ENCODE data around the gene CAP1. TPM values are rescaled to one million over a fixed set of nuclear protein-coding genes. Genes with fewer than 3 reads are reported as not detected.

Gene CAP1
- total RNA-seq, 4 donors from 2014 or later = 412 to 468 (median 442) TPM

DNA sequence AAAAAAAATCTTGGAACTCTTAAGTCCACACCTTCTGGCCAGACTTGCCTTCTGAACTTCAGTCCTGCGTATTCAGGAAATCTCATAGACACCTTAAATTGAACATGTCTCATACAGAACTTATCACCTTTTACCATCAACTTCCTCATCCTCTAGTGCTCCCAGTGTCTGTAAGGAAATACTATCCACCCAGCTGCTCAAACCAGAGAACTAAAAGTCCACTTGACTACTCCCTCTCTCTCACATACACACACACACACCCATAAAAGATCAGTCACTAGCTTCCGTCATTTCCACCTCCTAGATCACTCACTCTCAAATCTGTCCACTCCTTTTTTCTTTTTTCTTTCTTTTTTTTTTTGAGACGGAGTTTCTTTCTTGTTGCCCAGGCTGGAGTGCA lies 10.9 kb upstream of the CAP1 start:
- DNase-seq (ENCODE audit: extremely low spot score) = no peak
- 56% methylated on average over 3 of the region's 3 CpGs for WGBS
- no peaks in the 10 kb centered on the region for H3K9me3 ChIP-seq
- H3K27me3 ChIP-seq = no peaks in the 10 kb centered on the region
- peaks cover 0 to 12% (median 6%) of the 10 kb centered on the region in 4 donors for H3K4me1 ChIP-seq
- no peak overlapping the region for H3K27ac ChIP-seq (replicated peaks in 1 of 4)
- H3K36me3 ChIP-seq = no peaks in the 10 kb centered on the region
- no peak overlapping the region for H3K4me3 ChIP-seq
- TF ChIP-seq POLR2A (IDR thresholded peaks at IDR 0.05; ENCODE audit: low read depth) (no peak), EP300 (IDR thresholded peaks at IDR 0.05) (no peak), POLR2AphosphoS5 (IDR thresholded peaks at IDR 0.05) (no peak)
- TF ChIP-seq, protein P1, sequence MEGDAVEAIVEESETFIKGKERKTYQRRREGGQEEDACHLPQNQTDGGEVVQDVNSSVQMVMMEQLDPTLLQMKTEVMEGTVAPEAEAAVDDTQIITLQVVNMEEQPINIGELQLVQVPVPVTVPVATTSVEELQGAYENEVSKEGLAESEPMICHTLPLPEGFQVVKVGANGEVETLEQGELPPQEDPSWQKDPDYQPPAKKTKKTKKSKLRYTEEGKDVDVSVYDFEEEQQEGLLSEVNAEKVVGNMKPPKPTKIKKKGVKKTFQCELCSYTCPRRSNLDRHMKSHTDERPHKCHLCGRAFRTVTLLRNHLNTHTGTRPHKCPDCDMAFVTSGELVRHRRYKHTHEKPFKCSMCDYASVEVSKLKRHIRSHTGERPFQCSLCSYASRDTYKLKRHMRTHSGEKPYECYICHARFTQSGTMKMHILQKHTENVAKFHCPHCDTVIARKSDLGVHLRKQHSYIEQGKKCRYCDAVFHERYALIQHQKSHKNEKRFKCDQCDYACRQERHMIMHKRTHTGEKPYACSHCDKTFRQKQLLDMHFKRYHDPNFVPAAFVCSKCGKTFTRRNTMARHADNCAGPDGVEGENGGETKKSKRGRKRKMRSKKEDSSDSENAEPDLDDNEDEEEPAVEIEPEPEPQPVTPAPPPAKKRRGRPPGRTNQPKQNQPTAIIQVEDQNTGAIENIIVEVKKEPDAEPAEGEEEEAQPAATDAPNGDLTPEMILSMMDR (IDR thresholded peaks at IDR 0.05) = no peak
- intact Hi-C loops (cut with DNase I) = loop anchor here (10.0 kb wide), 1 partner anchor 55 kb away; no protein-coding TSS in a partner anchor

DNA sequence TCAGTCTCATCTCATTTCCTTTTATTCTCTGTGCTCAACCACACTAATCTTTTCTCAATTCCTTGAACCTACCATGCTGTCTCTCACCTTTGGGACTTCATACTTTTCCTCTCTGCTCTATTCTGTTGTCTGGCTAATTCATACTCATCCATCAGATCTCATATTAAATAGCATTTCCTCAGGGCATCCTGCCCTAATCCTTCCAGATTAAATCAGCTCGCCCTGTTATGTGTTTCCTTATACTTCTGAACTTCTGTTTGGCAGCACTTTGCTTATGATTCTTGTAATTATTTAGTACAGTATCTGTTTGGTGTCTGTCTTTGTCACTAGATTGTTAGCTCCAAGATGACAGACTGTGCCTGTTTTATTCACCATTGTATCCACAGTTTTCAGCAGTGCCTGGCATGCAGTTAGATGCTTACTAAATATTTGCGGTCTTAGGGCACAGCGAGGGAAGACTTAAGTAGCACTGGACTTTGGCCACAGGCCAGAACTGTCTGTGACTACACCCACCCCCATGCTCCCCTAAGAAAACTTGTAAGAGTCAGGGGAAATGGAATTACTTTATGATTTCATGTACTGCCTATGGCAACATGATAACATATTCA lies 9.9 kb upstream of the CAP1 start:
- WGBS = 56% methylated on average over 3 of the region's 3 CpGs
- intact Hi-C loops (cut with DNase I) = loop anchor here (10.0 kb wide), 1 partner anchor 56 kb away; no protein-coding TSS in a partner anchor
- DNase-seq (ENCODE audit: extremely low spot score) = no peak

DNA sequence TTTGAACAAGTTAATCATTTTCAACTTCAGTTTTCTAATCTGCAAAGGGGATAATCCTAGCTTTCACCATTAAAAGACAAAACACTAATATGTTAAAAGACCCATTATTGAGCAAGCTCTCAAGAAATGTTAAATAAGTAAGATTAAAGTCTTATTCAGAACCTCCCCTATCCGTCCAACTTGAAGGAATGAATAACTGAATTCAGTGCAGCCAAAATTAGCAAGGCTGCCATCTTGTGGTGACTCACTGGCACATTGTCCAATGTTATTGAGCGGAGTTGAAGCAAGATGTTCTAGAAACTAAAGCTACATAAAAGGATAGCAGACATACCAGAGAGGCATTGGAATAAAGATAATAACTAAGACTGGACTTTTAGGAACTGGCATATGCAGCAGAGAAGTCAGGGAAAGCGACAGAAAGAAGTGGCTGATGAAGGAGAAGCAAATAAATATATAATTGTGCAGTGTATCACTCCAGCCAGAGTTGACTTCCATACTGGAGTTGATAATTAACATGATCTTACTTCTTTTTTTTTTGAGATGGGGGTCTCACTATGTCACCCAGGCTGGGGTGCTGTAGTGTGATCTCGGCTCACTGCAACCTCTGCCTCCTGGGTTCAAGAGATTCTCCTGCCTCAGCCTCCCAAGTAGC lies 8.2 kb upstream of the CAP1 start:
- no peak for DNase-seq (ENCODE audit: extremely low spot score)
- Histone ChIP-seq H3K4me3 (no peak overlapping the region), H3K27ac (replicated peaks in 1 of 4) (no peak overlapping the region), H3K36me3 (no peaks in the 10 kb centered on the region), H3K4me1 (peaks cover 21 to 27% (median 22%) of the 10 kb centered on the region in 4 donors), H3K27me3 (no peaks in the 10 kb centered on the region), H3K9me3 (no peaks in the 10 kb centered on the region)
- no peak for TF ChIP-seq POLR2A (IDR thresholded peaks at IDR 0.05; ENCODE audit: low read depth)
- TF ChIP-seq, protein P1 (IDR thresholded peaks at IDR 0.05) = peak; percentile 54 to 67 (median 61)
- intact Hi-C loops (cut with DNase I) = loop anchor here (10.0 kb wide), 1 partner anchor 58 kb away; no protein-coding TSS in a partner anchor
- WGBS = 56% methylated on average over 4 of the region's 4 CpGs

More for the DNA sequence above, 9.9 kb upstream of the CAP1 start:
- H3K4me1 ChIP-seq = peaks cover 5 to 12% (median 6%) of the 10 kb centered on the region in 4 donors
- no peaks in the 10 kb centered on the region for H3K9me3 ChIP-seq
- TF ChIP-seq, protein P1 (IDR thresholded peaks at IDR 0.05) = no peak
- TF ChIP-seq EP300 (IDR thresholded peaks at IDR 0.05) (no peak), POLR2A (IDR thresholded peaks at IDR 0.05; ENCODE audit: low read depth) (no peak), POLR2AphosphoS5 (IDR thresholded peaks at IDR 0.05) (no peak)
- H3K4me3 ChIP-seq = no peak overlapping the region
- H3K27me3 ChIP-seq = no peaks in the 10 kb centered on the region
- H3K27ac ChIP-seq (replicated peaks in 1 of 4) = no peak overlapping the region
- no peaks in the 10 kb centered on the region for H3K36me3 ChIP-seq

DNA sequence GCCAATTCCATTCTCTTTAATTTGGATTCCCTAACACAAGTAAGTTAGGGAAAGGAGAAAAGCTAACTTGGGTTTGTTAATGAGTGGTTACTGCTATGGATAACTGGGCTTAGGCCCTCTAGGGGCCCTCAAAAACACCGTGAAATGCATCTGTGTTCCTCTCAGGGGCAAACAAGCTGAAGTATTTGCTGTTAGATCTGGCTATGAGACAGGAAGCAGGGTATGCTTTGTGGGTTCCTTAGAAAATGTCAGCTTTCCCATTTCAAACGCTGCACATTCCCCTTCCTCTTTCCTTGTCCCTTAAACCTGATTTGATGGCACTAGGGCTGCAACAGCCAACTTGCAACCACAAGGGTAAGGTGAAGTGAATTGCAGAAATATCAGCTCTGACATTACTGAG lies 5.7 kb upstream of the CAP1 start:
- Histone ChIP-seq H3K4me1 (peaks cover 40 to 50% (median 45%) of the 10 kb centered on the region in 4 donors), H3K27me3 (no peaks in the 10 kb centered on the region), H3K4me3 (no peak overlapping the region), H3K27ac (replicated peaks in 1 of 4) (no peak overlapping the region), H3K36me3 (no peaks in the 10 kb centered on the region), H3K9me3 (no peaks in the 10 kb centered on the region)
- intact Hi-C loops (cut with DNase I) = loop anchor here (10.0 kb wide), 1 partner anchor 60 kb away; no protein-coding TSS in a partner anchor
- no peak for DNase-seq (ENCODE audit: extremely low spot score)
- WGBS = 57% methylated on average over 2 of the region's 2 CpGs
- TF ChIP-seq EP300 (IDR thresholded peaks at IDR 0.05) (no peak), POLR2A (IDR thresholded peaks at IDR 0.05; ENCODE audit: low read depth) (no peak), POLR2AphosphoS5 (IDR thresholded peaks at IDR 0.05) (no peak)
- TF ChIP-seq, protein P1 (IDR thresholded peaks at IDR 0.05) = no peak

All from esophagus muscularis mucosa (tissue), 4 donors.